ENCODE measurements around the gene RABL6. TPM values are rescaled to one million over a fixed set of nuclear protein-coding genes. Genes with fewer than 3 reads are reported as not detected.

RABL6 gene
- total RNA-seq, 4 donors from 2014 or later = 54.2 to 70.7 (median 61.0) TPM

DNA sequence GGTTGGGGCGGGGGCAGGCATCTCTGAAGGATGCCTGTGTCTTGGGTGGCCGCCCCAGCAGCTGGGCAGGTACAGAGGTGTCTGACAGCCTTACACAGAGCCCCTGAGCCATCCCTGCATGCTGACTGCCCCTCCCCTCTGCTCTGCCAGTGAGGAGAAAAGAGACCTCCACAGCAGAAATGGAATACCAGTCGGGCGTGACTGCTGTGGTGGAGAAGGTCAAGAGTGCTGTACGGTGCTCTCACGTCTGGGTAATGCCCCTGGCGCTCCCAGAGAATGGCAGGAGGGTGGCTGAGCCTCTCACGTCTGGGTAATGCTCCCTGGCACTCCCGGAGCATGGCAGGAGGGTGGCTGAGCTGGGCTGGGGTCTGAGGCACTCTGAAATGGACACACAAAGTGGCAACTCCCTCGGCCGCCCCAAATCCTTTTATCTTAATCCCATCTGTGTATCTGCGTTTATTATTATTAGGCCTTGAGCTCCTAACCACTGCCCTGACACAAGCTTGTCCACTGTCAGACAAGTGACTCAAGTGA lies 2.5 kb upstream of the RABL6 start:
- Histone ChIP-seq H3K4me1 (peaks cover 44% of the 10 kb centered on the region), H3K27ac (no peak overlapping the region), H3K36me3 (no peaks in the 10 kb centered on the region), H3K27me3 (peaks cover 15% of the 10 kb centered on the region), H3K4me3 (no peak overlapping the region), H3K9me3 (no peaks in the 10 kb centered on the region)
- peak in 1 of 2 donors; percentile 45 for DNase-seq (ENCODE audit: low spot score in 2 of 2)
- WGBS = 96% methylated on average over 5 of the region's 12 CpGs
- TF ChIP-seq, protein P1, sequence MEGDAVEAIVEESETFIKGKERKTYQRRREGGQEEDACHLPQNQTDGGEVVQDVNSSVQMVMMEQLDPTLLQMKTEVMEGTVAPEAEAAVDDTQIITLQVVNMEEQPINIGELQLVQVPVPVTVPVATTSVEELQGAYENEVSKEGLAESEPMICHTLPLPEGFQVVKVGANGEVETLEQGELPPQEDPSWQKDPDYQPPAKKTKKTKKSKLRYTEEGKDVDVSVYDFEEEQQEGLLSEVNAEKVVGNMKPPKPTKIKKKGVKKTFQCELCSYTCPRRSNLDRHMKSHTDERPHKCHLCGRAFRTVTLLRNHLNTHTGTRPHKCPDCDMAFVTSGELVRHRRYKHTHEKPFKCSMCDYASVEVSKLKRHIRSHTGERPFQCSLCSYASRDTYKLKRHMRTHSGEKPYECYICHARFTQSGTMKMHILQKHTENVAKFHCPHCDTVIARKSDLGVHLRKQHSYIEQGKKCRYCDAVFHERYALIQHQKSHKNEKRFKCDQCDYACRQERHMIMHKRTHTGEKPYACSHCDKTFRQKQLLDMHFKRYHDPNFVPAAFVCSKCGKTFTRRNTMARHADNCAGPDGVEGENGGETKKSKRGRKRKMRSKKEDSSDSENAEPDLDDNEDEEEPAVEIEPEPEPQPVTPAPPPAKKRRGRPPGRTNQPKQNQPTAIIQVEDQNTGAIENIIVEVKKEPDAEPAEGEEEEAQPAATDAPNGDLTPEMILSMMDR (IDR thresholded peaks at IDR 0.05) = no peak
- no peak for TF ChIP-seq EP300 (IDR thresholded peaks at IDR 0.05)
- TF ChIP-seq POLR2AphosphoS5 (IDR thresholded peaks at IDR 0.05) = no peak

DNA sequence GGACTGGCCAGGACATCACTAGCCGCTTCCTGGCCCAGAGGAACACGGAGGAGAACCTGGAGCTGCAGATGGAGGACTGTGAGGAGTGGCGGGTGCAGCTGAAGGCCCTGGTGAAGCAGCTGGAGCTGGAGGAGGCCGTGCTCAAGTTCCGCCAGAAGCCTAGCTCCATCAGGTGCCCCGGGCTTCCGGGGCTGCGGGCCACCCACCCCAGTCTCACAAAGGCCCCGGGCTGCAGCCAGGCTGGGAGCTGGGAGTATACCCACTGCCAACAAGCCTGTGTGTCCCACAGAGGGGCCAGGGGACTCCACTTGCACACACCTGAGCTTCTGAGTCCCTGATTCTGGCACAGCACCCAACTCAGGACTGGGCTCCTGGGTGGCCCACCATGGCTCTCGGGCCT lies 1.7 kb upstream of the RABL6 start:
- no peaks in the 10 kb centered on the region for H3K9me3 ChIP-seq
- peaks cover 10% of the 10 kb centered on the region for H3K27me3 ChIP-seq
- DNase-seq (ENCODE audit: low spot score in 2 of 2) = no peak
- 98% methylated on average over 7 of the region's 10 CpGs for WGBS
- no peaks in the 10 kb centered on the region for H3K36me3 ChIP-seq
- no peak for TF ChIP-seq POLR2A (IDR thresholded peaks at IDR 0.05)
- no peak for TF ChIP-seq POLR2AphosphoS5 (IDR thresholded peaks at IDR 0.05)
- TF ChIP-seq, protein P1 (IDR thresholded peaks at IDR 0.05) = no peak
- TF ChIP-seq EP300 (IDR thresholded peaks at IDR 0.05) = no peak
- no peak overlapping the region for H3K4me3 ChIP-seq
- no peak overlapping the region for H3K27ac ChIP-seq
- H3K4me1 ChIP-seq = peaks cover 41% of the 10 kb centered on the region

DNA sequence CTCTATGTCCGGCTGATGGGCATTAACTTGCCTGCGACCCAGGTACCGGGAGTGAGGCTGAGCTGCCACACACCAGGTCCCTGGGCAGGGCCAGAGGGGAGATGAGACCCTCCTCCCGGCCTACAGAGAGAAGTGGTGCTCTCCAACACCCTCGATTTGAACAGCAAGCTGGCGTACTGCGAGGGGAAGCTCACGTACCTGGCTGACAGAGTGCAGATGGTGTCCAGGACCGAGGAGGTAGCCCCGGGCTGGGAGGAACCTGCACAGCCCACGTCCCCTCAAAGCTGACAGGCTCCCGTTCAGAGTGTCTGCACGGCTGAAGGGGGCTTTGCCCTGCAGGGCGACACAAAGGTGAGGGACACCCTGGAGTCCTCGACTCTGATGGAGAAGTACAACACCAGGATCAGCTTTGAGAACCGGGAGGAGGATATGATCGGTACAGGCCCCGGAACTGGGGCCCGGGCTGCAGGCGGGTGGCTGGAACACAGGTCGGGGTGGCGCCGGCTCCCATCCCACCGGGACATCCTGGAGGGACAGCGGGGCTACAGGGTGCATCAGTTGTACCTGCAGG lies 1.0 kb upstream of the RABL6 start:
- 81% methylated on average over 12 of the region's 25 CpGs for WGBS
- Histone ChIP-seq H3K27ac (no peak overlapping the region), H3K27me3 (peaks cover 8% of the 10 kb centered on the region), H3K36me3 (no peaks in the 10 kb centered on the region), H3K4me3 (peak overlapping the region; percentile 97), H3K4me1 (peaks cover 36% of the 10 kb centered on the region), H3K9me3 (no peaks in the 10 kb centered on the region)
- TF ChIP-seq EP300 (IDR thresholded peaks at IDR 0.05) (no peak), POLR2AphosphoS5 (IDR thresholded peaks at IDR 0.05) (no peak), POLR2A (IDR thresholded peaks at IDR 0.05) (no peak)
- TF ChIP-seq, protein P1 (IDR thresholded peaks at IDR 0.05) = no peak
- DNase-seq (ENCODE audit: low spot score in 2 of 2) = no peak

DNA sequence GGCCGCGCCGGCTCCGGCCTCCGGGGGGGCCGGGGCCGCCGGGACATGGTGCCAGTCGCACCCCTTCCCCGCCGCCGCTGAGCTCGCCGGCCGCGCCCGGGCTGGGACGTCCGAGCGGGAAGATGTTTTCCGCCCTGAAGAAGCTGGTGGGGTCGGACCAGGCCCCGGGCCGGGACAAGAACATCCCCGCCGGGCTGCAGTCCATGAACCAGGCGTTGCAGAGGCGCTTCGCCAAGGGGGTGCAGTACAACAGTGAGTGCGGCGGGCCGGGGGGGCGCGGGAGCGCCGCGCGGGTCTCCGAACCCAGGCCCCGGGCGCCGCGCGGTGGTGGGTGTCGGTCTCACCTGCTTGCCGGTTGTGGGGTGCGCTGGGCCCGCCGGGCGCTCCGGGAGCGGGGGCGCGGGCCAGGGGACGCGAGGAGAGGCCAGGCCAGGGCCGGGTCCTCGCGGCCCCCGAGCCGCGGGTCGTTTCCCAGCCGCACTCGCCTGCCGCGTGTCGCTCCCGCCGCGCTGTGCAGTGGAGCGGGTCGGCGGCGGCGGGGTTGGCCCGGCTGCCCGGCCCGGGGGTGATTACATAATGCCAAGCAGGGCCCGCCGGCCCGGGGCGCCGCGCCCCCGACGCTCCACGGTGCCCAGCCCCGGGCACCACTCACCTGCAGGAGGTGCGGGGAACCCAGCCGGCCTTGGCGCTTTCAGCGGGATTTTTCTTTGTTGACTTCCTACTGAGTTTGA lies 492 bp downstream of the RABL6 start:
- no peaks in the 10 kb centered on the region for H3K27me3 ChIP-seq
- H3K36me3 ChIP-seq = peaks cover 5% of the 10 kb centered on the region
- TF ChIP-seq POLR2AphosphoS5 (IDR thresholded peaks at IDR 0.05) = no peak
- TF ChIP-seq, protein P1 (IDR thresholded peaks at IDR 0.05) = no peak
- TF ChIP-seq POLR2A (IDR thresholded peaks at IDR 0.05) = no peak
- H3K9me3 ChIP-seq = no peaks in the 10 kb centered on the region
- DNase-seq (ENCODE audit: low spot score in 2 of 2) = no peak
- H3K27ac ChIP-seq = peak overlapping the region; percentile 91
- H3K4me1 ChIP-seq = peaks cover 36% of the 10 kb centered on the region
- WGBS = 0% methylated on average over 3 of the region's 93 CpGs
- H3K4me3 ChIP-seq = peak overlapping the region; percentile 97

DNA sequence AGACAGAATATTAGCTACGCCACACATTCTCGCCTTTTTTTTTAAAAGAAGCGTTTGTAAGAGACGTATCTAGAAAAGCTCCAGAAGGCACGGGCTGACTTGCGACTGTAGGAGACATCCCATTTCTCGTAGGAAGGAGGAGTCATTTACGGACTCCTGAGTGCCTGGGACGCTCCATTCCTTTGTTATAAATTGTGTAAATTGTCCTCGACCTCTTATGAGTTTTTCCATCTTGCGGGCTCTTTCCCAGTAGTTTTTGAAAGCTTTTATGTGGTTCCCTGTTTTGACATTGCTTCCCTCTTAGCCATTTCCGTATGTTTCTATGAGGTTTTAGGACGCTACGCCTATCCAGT lies 1.0 kb downstream of the RABL6 start:
- DNase-seq (ENCODE audit: low spot score in 2 of 2) = no peak
- Histone ChIP-seq H3K4me3 (peak overlapping the region; percentile 97), H3K9me3 (no peaks in the 10 kb centered on the region), H3K27ac (peak overlapping the region; percentile 91), H3K27me3 (no peaks in the 10 kb centered on the region), H3K4me1 (peaks cover 36% of the 10 kb centered on the region), H3K36me3 (peaks cover 5% of the 10 kb centered on the region)
- WGBS = 3% methylated on average over 14 of the region's 14 CpGs
- no peak for TF ChIP-seq POLR2A (IDR thresholded peaks at IDR 0.05)
- no peak for TF ChIP-seq EP300 (IDR thresholded peaks at IDR 0.05)
- TF ChIP-seq POLR2AphosphoS5 (IDR thresholded peaks at IDR 0.05) = no peak
- TF ChIP-seq, protein P1 (IDR thresholded peaks at IDR 0.05) = no peak

Measured in suprapubic skin (tissue), 4 donors.